Measurements from ENCODE around the gene SLCO2B1. TPM values are rescaled to one million over a fixed set of nuclear protein-coding genes. Genes with fewer than 3 reads are reported as not detected.

SLCO2B1 gene
- total RNA-seq, 4 donors from 2014 or later = 68.8 to 148 (median 85.3) TPM

GRCh38 chr11:75167617-75168016 is 16.7 kb downstream of the SLCO2B1 start:
- TF ChIP-seq CTCF (IDR thresholded peaks at IDR 0.05; ENCODE audit: low read depth) = no peak

- TF ChIP-seq CTCF (IDR thresholded peaks at IDR 0.05; ENCODE audit: low read depth) = no peak
Observed at GRCh38 chr11:75169101-75169885, 18.4 kb downstream of the SLCO2B1 start.

GRCh38 chr11:75170516-75171201 is 19.8 kb downstream of the SLCO2B1 start:
- TF ChIP-seq CTCF (IDR thresholded peaks at IDR 0.05; ENCODE audit: low read depth) = no peak

GRCh38 chr11:75173336-75173735 is 22.4 kb downstream of the SLCO2B1 start:
- no peak for TF ChIP-seq CTCF (IDR thresholded peaks at IDR 0.05; ENCODE audit: low read depth)

- TF ChIP-seq CTCF (IDR thresholded peaks at IDR 0.05; ENCODE audit: low read depth) = no peak
Observed at GRCh38 chr11:75174781-75175370, 24.0 kb downstream of the SLCO2B1 start.

GRCh38 chr11:75182664-75183063 is 31.8 kb downstream of the SLCO2B1 start:
- TF ChIP-seq CTCF (IDR thresholded peaks at IDR 0.05; ENCODE audit: low read depth) = no peak

- no peak for TF ChIP-seq CTCF (IDR thresholded peaks at IDR 0.05; ENCODE audit: low read depth)
Observed at GRCh38 chr11:75184051-75184450, 33.1 kb downstream of the SLCO2B1 start.

Measured in subcutaneous adipose tissue (tissue), 4 donors.